Fibroblast of skin of back (primary cell): Measurements from ENCODE around the gene HOXC11.

ENCODE experiments used
- DNase-seq: peaks from one replicate; pipeline ENCODE4 v3.0.0-alpha.2; 2013

HOXC11 gene

DNA sequence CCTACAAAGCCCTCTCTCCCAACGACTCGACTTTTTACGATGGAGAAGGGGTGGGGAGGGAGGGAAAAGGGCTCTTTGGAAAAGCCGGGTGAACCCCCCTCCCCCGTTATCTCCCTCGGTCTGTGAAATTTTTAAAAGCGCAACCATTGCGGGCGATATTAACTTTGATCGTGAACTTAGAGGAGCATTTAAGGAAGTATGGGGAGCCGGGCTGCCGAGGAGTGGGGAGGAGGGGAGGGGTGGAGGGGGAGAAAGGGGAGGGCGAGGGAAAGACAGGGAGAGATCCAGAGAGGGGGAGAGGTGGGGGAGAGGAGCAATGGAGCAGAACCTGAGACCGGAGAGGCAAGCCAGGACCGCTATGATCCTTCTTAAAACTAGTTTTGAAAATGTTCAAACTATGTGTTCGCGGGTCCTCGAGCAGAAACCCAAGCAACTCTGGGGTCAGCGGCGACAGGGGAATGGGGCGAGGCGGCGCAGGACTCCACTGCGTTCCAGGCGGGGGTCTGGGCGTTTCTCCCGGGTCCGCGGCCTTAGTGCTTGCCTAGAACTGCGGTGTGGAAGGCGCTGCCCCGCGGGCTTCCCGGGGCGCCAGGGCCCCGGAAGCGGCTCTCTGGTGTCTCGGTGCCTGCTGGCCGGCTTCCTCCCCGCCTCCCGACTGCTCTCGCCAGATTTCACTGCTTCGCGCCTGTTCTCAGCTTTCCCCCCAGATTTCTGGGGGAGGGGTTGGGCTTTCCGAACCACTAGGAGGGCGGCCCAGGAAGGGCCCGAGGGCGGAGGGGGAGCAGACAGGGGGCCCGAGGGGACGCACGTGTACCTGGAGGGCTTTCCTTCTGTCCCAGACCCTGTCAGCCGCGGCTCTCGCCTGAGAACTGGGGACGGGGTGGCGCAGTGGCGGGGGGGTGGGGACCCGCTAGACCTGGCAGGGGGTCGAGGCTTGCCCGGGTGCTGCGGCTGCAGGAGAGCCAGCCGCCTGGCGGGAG, 1.4 kb downstream of the HOXC11 start, which contains the start of gene HOTAIR:
TSS of gene HOTAIR (minus strand) at position 871 of the 980 bp plus-strand sequence.
- no peak for DNase-seq

DNA sequence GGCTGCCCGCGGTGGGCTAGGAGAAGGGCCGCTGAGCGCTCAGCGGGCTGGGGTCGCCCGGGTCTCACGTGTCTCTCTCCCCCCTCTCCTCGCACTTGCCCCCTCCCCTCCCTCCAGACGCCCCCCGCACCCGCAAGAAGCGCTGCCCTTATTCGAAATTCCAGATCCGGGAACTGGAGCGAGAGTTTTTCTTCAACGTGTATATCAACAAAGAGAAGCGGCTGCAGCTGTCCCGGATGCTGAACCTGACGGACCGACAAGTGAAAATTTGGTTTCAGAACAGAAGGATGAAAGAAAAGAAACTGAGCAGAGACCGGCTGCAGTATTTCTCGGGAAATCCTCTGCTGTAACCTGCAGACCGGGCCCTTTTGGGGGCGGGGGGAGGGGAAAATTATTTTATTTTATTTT, 2.1 kb downstream of the HOXC11 start:
- DNase-seq: no peak

DNA sequence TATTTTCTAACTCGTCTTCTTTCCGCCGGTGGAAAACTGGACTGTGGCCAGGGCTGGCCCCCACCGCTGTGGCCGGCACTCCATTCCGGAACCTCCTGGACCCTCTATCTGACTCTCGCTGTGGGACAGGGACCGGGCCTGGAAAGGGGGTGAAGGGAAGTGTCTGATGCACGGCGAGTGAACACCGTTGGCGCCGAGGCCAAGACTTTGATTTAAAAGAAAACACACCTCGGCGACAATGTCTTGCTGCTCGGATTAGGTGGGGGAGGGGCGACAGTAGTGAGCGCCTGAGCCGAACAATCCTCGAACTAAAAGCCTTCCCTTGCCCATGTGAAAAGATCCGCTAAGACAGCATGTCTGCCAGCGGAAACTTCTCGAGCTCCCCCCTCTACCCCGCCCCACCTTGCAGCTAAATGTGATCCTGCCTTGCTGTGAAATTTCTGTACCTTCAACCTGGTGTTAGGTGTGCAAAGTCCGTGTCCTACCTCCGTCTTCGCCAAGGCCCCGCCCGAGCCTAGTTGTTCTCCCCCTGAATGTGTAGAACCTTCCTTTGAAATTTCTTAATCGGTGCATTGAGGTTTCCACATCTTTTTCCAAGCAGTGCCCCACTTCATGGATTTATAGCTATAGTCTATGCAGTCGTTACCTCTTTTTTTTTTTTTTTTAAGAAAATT, 2.7 kb downstream of the HOXC11 start:
- DNase-seq: no peak

DNA sequence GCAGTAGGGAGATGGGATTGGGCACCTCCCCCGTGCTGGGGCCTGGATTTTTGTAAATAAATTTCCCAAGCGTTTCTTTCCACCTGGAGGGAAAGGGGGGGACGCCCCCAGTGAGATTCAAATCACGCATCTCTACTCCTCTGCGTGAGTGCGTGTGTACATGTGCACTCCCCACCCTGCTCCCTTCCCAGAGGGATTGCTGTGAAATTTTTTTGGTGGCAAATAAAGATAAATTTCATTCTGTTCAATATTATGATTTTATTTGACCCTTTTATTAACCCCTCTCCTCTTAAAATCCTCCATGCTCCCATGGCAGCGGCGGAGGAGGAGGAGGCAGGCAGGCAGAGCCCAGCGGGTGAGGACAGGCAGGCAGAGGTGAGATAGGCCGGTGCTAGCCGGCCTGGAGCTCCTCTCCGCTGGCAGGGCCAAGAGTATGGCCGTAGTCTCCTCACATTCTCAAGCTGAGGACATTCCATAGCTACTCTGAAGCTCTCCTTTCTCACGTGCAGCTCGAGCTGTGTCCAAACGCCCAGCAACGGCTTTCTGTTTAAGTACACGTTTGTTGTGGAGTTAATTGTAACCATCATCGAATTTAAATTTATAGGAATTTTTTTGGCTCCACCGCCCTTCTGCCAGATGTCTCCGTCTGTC, 3.4 kb downstream of the HOXC11 start:
- no peak for DNase-seq

DNA sequence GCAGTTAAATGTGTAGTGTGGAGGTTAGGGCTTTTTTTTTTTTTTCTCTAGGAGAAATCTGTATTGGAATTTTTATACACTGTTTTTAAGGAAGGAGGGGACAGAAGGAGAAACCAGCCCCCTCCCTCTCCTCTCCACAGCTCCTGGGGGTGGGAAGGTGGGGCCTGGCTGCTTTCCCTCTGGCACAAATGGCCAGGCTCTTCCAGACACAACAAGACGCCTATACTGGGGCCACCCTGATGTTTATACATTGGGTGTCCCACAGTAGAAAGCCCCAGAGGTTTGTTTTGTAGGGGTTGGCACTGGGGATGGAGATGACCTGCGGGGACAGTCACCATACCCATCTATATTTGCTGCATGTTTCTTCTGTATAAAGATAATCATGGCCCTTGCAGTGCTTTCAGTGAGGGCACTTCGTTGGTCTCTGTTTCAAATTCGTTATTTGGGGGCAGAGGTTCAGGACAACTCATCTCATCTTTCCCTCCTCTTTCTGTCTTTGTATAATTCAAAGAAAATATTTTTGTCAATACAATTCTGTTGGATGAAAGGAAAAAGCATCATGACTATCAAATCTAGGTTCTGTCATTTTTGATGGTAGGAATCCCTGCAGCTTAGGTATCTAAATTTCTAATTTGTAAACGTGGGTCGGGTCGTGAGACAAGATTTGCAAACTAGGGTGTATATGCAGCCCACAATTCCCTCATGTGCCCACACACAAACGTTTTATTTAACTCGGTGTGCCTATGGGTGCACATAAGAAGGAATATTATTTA, 4.1 kb downstream of the HOXC11 start:
- no peak for DNase-seq

DNA sequence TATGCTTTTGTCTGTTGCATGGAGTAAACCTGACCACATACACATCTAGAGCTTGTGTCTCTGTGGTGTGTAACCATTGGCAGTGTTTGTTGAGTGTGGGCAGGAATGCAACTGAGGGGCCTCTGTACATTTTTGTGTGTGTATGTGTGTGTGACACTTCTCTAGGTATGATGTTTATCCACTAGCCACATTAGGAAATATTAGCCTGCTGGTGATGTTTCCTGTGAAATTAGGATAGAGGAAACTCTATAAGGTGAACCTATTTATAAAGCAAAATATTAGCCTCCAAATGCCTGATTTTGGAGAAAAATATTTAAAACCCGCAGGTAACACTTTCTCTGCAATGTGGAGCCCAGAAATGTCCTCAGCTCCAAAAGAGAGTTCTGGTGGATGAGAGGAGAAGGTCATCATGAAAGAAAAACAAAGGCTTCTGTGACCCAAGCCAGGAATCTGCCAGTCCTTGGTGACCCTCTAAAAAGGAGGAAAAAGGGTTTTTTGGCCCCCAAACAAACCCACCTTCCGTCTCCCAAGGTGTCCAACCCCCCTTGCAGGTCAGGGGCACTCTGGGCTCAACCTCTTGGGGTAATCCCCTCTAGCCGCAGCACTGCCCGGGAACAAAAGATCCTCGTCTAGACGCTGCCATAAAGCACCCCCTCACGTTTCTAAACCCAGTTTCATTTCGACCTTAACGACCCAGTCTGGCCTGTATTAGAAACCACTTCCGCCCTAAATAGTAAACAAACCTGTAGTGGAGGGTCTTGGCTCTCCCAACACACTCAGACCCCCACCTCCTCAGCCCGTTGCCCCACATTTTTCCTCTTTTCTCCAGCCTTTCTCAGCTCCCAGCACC, 4.9 kb downstream of the HOXC11 start:
- no peak for DNase-seq

DNA sequence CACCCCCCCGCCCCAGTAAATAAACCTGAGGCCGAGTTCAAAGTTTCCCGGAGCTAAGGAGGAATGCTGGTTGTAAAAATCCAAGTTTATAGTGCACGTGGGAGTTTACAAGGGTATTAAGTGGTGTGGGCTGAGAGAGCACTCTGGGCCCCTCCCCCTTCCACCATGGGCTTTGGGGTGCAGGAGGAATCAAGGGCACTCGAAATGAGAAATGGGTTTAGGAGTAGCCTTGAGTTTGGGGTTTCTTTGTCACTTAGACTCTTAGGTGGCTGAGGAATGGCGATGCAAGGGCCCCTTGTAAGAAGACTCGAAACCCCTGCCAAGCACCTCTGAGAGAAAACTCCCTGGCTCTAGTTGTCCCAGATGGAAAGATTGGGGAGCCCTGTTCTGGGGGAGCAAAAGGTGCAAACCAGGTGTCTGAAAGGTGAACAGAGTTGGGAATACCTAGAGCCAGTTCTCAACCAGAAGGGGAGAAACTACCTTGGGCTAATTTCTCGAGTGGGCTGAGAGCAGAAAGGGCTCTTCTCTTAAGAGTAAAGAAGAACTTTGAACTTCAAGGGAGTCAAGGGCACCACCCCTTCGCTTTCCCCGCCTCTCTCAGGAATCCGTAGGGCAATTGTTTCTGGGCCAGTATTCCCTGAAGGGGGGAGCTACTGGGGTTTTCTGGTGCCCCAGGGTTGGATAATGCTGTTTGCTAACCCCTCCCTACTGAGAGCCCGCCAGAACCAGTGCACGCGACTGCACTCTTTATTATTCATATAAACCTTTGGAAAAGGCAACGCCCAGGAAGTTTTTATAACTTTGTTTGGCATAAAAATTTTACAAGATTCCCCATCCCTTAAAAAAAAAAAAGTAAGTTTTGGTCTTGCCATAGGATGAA, 5.8 kb downstream of the HOXC11 start:
- DNase-seq: no peak

DNA sequence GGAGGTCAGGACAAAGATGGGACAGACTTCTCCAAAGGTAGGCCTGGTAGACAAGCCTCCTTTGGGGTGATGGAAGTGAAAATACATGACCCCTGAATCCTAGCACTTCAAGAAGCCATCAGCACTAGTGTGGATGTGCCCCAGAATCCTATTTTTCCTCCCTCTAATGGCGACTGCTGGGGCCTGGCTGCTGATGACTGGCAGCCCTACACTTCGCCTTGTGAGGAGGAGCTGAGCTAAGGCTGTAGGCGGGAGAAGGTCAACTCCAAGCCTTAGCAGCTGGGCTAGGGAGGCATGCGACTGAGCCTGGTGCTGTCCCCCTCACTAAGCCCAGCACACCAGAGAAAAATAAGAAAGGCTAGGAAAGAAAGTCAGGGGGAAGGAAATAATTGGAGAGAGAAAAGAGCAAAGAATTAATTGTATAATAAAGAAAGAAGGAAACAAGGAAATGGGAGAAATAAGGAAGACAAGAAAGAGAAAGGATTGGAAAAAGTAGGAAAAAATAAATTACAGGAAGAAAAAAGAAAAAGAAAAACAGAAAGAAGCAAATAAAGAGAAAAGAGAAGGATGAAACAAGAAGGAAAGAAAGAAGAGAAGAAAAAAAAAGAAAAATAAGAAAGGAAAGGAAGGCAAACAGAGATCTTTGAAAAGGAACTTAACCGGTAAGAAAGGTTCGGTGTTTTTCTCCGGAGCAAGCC, 7.3 kb downstream of the HOXC11 start:
- DNase-seq: no peak

DNA sequence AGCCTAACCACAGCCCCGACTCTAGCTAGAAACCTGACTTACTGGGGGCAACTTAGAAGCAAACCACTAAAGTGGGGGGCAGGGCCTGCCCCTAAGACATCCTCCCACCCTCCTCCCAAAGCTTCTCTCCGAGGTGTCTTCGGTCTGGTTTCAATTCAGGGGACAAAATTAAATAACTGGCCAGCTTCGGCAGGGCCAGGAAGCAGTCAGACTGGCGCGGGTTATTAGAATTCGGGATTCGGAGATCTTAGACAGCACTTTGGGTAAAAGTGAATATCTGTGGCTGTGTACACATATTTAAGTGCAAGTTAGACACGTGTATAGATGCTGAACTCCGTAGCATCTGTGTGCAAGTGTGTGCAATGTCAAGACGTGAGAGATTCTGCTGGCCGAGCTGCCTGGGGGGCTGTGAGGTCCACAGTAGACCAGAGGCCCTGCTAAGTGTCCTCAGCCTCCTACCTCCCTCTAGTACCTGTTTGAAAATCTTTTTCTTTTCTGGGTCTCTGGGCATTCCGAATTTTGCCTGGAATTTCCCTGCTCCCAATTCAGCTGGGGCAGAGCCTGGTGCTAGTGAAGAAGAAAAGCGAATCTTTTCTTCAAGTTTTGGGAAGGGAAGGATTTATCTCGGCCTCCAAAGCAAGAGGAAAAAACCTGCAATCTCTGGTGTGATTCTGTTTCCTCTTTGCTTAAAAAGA, 8.0 kb downstream of the HOXC11 start:
- no peak for DNase-seq

DNA sequence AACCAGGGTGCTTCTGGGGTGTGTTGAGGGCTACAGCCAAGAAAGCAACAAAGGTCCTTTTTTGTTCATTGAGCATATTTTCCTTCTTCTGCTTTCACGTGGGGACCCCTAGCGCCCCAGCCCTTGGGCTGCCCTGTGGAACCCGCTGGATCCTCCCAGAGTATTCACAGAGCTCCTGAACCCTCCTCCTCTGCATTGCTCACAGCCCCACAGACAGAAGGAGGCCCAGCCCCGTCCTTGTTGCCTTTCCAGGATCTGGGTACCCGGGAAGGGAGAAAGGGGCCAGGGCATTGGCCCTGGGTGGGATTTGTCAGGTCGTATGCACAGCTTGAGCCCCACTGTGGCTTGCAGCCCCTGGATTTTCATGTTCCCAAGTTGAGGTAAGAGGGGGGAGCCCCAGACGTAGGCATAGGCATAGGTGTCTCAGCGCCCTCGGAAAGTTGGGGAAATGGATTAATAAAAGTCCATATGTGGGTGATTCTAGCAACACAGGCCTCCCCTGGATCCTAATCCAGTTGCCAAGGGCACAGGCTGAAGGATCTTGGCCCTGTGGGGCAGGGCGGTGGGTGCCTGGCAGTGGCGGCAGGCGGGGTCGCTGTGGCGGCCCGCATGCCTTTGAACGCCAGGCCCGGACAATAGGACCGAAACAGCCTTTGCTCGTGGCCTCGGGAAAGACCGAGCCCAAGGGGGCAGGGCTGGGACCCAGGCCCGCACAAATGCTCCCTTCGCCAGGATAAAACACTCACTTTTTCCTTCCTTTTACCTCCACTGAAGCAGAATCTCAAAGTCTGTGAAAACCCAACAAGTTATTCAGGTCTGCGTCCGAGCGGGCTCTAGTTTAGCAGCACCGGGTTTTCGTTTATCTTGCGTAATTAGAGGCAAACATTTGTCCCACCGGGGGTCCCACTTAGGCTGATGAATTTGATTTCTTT, 9.0 kb downstream of the HOXC11 start:
- no peak for DNase-seq

DNA sequence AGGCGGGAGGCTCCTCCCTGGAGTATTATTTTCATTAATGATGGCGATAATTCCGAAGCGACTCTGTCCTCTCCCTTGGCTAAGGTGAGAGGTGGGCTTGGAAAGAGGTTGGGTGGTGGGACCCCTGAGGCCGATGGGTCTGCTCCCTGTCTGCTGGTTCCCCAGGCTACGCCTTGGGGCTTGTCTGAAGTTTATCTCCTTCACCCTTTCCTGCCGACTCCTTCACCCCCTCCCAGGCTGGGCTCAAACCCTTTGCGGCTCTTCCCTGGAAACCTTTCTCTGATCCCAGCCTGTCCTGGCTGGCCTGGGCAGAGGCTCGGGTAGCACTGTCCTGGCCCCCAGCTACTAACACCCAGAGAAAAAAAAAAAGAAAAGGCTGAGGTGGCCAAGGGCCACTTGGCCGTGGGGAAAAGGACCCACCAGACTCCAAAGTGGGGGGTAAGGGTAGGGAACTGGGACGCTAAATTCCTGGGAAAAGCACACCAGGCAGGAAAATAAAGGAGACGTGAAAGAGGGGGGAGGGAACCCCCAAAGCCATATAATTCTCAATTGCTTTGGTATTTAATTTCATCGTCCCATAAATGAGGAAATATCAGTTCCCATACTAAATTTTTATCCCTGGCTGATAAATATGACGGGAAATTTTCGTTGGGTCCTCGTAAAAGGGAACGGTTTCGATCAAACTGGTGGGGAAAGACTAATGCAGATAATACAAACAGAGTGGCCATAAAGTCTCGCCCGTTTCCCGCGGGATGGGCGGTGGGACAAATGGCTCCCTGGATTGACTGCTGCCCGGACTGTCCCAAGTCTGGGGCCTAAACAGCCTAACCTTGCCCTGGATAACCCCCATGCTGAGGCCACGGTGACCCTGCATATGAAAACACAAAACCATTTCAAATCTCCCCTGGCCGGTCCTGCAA, 10.0 kb downstream of the HOXC11 start:
- DNase-seq: no peak

DNA sequence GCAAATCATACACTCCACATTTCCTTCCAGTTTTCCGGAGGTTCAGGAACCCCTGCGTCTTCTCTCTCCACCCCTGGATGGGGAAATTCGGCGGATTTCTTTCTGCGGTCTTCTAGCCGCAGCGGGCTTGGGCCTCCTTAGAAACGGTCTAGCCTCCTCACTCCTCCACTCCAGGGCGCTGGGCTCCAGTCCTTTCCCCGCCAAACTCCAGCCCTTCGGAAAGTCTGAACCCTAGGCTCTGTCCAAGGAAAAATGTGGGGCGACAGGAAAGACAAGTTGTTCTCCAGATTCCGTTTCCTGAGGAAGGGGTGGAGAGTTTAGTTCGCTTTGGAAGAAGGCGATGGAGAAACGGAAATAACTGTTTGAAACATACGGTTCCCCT, 10.6 kb downstream of the HOXC11 start:
- no peak for DNase-seq

DNA sequence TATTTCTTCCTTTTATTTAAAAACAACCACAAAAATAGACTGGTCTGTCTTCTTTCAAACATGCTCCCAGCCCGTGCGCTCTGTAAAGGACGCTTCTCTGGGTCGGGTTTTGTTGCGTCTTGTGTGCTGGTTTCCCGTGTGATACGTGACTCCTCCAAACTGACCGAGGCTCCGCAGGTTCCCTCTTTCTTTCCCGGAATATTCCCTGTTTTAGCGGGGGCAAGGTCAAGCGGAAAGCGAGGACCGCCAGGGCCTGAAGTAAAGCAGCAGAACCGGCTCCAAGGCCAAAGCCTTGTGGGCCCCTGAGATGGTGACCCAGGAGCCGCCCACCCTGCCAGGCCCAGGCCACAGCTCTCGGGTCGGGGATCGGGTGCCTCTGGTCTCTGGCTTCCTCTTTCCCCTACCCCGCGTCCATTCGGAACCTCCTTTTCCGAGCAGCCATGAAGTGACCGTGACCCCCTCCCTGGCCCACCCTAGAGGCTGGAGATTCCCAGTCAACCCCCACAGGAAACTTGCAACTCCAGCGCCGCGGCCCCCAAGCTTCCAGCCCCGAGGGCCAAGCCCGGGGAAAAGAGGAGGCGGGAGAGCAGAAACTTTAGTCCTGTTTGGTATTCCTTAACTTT, 11.1 kb downstream of the HOXC11 start:
- no peak for DNase-seq

DNA sequence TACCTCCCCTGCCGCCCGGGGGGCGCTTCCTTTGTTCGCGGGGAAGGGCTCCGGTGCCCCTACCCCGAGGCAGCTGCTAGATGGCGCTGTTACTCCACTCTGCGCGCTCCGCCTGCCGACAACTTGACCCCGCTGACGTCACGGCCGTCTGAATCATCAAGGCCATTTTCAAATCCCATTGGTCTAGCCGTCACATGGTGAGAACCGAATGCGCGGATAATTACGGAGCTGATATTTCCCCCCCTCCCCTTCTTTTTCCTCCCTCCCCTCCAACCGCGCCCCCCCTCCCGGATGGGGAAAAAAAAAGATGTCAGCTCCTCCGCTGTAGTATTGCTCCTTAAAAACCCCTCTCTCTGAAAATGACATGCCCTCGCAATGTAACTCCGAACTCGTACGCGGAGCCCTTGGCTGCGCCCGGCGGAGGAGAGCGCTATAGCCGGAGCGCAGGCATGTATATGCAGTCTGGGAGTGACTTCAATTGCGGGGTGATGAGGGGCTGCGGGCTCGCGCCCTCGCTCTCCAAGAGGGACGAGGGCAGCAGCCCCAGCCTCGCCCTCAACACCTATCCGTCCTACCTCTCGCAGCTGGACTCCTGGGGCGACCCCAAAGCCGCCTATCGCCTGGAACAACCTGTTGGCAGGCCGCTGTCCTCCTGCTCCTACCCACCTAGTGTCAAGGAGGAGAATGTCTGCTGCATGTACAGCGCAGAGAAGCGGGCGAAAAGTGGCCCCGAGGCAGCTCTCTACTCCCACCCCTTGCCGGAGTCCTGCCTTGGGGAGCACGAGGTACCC, 12.2 kb downstream of the HOXC11 start, which contains the start of gene HOXC10:
TSS of gene HOXC10 (plus strand) at position 246 of the 791 bp plus-strand sequence. CDS start at position 360, 114 bp downstream.
- DNase-seq: peak; percentile 70

DNA sequence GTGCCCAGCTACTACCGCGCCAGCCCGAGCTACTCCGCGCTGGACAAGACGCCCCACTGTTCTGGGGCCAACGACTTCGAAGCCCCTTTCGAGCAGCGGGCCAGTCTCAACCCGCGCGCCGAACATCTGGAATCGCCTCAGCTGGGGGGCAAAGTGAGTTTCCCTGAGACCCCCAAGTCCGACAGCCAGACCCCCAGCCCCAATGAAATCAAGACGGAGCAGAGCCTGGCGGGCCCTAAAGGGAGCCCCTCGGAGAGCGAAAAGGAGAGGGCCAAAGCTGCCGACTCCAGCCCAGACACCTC, 12.7 kb downstream of the HOXC11 start:
- no peak for DNase-seq
